Vagina (tissue), 2 donors: ENCODE measurements around the gene IFT122. TPM values are rescaled to one million over a fixed set of nuclear protein-coding genes. Genes with fewer than 3 reads are reported as not detected.
"Not testable (repeated sequence)": the region's sequence is repeated elsewhere in the genome, so short reads cannot be mapped to it uniquely, and the experiment has no call there.

Source experiments
- DNase-seq, 2 donors: peaks; one replicate each; pipeline ENCODE4 v3.0.0-alpha.2; 2017; ENCODE audit errors: extremely low spot score in 2 of 2
- H3K27ac ChIP-seq: fragments of 200-600 bp; sonication (generic); one replicate; pipeline ENCODE4 v1.5.1; 2019
- H3K27me3 ChIP-seq: fragments of 200-600 bp; sonication (generic); one replicate; pipeline ENCODE4 v1.5.1; 2019
- H3K36me3 ChIP-seq, 2 donors: fragments of 200-600 bp; sonication (generic); one replicate each; pipeline ENCODE4 v1.5.1; 2017 to 2019
- H3K4me1 ChIP-seq: fragments of 200-600 bp; sonication (generic); one replicate; pipeline ENCODE4 v1.5.1; 2019
- H3K4me3 ChIP-seq, 2 donors: fragments of 200-600 bp; sonication (generic); 1 replicate in 1 of 2; 2 replicates in 1 of 2; pipeline ENCODE4 v1.5.1; 2016 to 2019
- H3K9me3 ChIP-seq: fragments of 200-600 bp; sonication (generic); one replicate; pipeline ENCODE4 v1.5.1; 2019
- POLR2A ChIP-seq, 2 donors: fragments of 450-650 bp; IDR thresholded peaks; one replicate each; pipeline ENCODE4 v1.6.1; 2017; ENCODE audit warnings: antibody characterized with exemption in 2 of 2, mild to moderate bottlenecking in 2 of 2, moderate library complexity in 2 of 2
- POLR2AphosphoS5 ChIP-seq, 2 donors: sonication (generic); formaldehyde crosslinking; IDR thresholded peaks; one replicate each; pipeline ENCODE4 v1.9.0; 2017; ENCODE audit warnings: antibody characterized with exemption in 2 of 2, mild to moderate bottlenecking in 2 of 2, low read depth in 1 of 2; ENCODE audit not compliant: insufficient read depth in 1 of 2
- intact Hi-C: fragments of 100-400 bp; cut with DNase I; formaldehyde crosslinking; loops from one replicate; pipeline ENCODE4 v1.15.1; 2023
- total RNA-seq: library from RNA; depleted of rRNA; stranded (reverse); fragments of >200 nt; gene quantifications from one replicate; pipeline ENCODE4 v1.2.3, GENCODE V29; 2016
- TF ChIP-seq, protein P1 (sequence below), 3 experiments: fragments of 450-650 bp in 2 of 3; fragments of 200-600 bp in 1 of 3; sonication (generic) in 1 of 3; IDR thresholded peaks; one replicate each; pipeline ENCODE4 v1.5.1; 2017 to 2019; ENCODE audit warnings: antibody characterized with exemption in 3 of 3, mild to moderate bottlenecking in 2 of 3, moderate library complexity in 2 of 3

The IFT122 gene
- total RNA-seq: 33.4 TPM

GRCh38 chr3:129439817-129440617 is at the start of gene IFT122, which contains the start of gene MBD4:
IFT122 (plus strand) TSS chr3:129440224; CDS start chr3:129440331, 107 bp downstream.
MBD4 (minus strand) TSS chr3:129439948; CDS start chr3:129439833, 115 bp downstream.
- H3K27me3 ChIP-seq: no peaks in the 10 kb centered on the region
- intact Hi-C loops: loop anchor here (5.0 kb wide), 1 partner anchor 167 kb away; the partner anchor contains the start of gene PLXND1
- TF ChIP-seq POLR2A (IDR thresholded peaks at IDR 0.05) (peak in 1 of 2 donors; percentile 80), POLR2AphosphoS5 (IDR thresholded peaks at IDR 0.05; ENCODE audit: insufficient read depth in 1 of 2, low read depth in 1 of 2) (peak; percentile 95)
- TF ChIP-seq, protein P1, sequence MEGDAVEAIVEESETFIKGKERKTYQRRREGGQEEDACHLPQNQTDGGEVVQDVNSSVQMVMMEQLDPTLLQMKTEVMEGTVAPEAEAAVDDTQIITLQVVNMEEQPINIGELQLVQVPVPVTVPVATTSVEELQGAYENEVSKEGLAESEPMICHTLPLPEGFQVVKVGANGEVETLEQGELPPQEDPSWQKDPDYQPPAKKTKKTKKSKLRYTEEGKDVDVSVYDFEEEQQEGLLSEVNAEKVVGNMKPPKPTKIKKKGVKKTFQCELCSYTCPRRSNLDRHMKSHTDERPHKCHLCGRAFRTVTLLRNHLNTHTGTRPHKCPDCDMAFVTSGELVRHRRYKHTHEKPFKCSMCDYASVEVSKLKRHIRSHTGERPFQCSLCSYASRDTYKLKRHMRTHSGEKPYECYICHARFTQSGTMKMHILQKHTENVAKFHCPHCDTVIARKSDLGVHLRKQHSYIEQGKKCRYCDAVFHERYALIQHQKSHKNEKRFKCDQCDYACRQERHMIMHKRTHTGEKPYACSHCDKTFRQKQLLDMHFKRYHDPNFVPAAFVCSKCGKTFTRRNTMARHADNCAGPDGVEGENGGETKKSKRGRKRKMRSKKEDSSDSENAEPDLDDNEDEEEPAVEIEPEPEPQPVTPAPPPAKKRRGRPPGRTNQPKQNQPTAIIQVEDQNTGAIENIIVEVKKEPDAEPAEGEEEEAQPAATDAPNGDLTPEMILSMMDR (IDR thresholded peaks at IDR 0.05): peak in 1 of 3 experiments; percentile 24
- peak within 1 kb of the TSS; percentile 94 for H3K27ac ChIP-seq
- peak in 1 of 2 donors; percentile 99 for DNase-seq
- peak within 1 kb of the TSS; percentile 90 to 92 for H3K4me3 ChIP-seq
- H3K4me1 ChIP-seq: peaks cover 73% of the 10 kb centered on the region
- peaks cover 0 to 15% of the 10 kb centered on the region in 2 donors for H3K36me3 ChIP-seq
- no peaks in the 10 kb centered on the region for H3K9me3 ChIP-seq

GRCh38 chr3:129391583-129391982 is 48.4 kb upstream of the IFT122 start:
- Histone ChIP-seq H3K4me1 (peaks cover 20% of the 10 kb centered on the region), H3K36me3 (peaks cover 0 to 30% of the 10 kb centered on the region in 2 donors)
- intact Hi-C loops, H3K27me3 ChIP-seq, H3K9me3 ChIP-seq, DNase-seq, H3K4me3 ChIP-seq, H3K27ac ChIP-seq: not testable (repeated sequence)

GRCh38 chr3:129392106-129392887 is 47.7 kb upstream of the IFT122 start:
- H3K4me3 ChIP-seq, DNase-seq, H3K27ac ChIP-seq, H3K9me3 ChIP-seq, H3K27me3 ChIP-seq, intact Hi-C loops: not testable (repeated sequence)
- peaks cover 0 to 26% of the 10 kb centered on the region in 2 donors for H3K36me3 ChIP-seq
- H3K4me1 ChIP-seq: peaks cover 27% of the 10 kb centered on the region

- peaks cover 37% of the 10 kb centered on the region for H3K4me1 ChIP-seq
- no peaks in the 10 kb centered on the region for H3K9me3 ChIP-seq
- no peak overlapping the region for H3K27ac ChIP-seq
- H3K27me3 ChIP-seq: no peaks in the 10 kb centered on the region
- H3K36me3 ChIP-seq: peaks cover 0 to 23% of the 10 kb centered on the region in 2 donors
- intact Hi-C loops: no loop called here
- TF ChIP-seq, protein P1 (IDR thresholded peaks at IDR 0.05): no peak
- TF ChIP-seq POLR2AphosphoS5 (IDR thresholded peaks at IDR 0.05; ENCODE audit: insufficient read depth in 1 of 2, low read depth in 1 of 2) (no peak), POLR2A (IDR thresholded peaks at IDR 0.05) (no peak)
- DNase-seq: no peak
- no peak overlapping the region for H3K4me3 ChIP-seq
These were observed 46.8 kb upstream of the IFT122 start for GRCh38 chr3:129393271-129393670.

DNA sequence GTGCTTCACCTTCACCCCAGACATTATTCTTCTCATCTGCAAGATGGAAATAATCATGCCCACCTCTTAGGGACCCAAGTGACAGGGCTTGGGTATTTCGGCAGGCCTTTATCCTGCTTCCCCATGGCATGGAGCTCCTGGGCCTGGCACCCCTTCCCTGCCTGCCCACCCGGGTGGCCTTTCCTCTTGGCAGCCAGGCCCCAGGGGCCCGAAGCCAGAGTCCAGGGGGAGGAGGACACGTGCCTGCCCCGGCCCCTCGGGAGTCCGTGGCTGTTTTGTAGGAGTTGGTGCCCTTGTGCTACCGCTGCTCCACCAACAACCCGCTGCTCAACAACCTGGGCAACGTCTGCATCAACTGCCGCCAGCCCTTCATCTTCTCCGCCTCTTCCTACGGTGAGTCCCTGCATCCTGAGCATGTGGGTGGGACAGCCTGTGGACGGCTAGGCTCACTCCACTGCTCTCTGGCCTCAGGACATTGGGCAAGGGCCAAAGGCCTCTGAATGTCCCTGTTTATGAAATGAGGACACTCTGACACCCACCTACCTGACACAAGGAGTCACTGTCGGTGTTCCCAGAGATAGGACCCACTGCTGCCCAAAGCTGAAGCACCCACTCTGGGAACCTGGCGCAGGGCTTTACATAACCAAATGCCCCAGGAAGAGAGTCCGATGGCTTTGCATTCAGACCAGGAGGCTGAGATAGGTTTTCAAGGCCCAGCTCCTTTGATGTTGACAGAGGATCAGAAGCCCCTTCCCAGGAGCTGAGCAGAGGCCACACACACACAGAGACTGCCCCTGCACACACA is 46.1 kb upstream of the IFT122 start:
- H3K36me3 ChIP-seq: peaks cover 0 to 23% of the 10 kb centered on the region in 2 donors

DNA sequence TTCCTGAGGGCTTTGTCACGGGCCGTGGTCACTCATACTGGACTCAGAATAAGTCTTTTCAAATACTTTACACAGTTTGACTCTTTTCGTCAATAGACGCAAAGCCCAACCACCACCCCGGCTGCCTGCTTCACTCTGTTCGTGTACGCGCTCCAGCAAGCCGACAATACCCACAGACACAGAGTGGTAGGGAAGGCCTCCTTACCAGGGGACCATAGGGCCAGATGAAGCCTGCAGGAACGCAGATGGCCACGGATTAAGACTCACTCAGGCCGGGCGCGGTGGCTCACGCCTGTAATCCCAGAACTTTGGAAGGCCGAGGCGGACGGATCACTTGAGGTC is 41.2 kb upstream of the IFT122 start:
- no peaks in the 10 kb centered on the region for H3K36me3 ChIP-seq
- intact Hi-C loops: no loop called here
- peak overlapping the region; percentile 77 to 83 for H3K4me3 ChIP-seq
- TF ChIP-seq POLR2AphosphoS5 (IDR thresholded peaks at IDR 0.05; ENCODE audit: insufficient read depth in 1 of 2, low read depth in 1 of 2) (no peak), POLR2A (IDR thresholded peaks at IDR 0.05) (no peak)
- TF ChIP-seq, protein P1 (IDR thresholded peaks at IDR 0.05): no peak
- H3K4me1 ChIP-seq: peaks cover 30% of the 10 kb centered on the region
- no peak for DNase-seq
- H3K9me3 ChIP-seq: no peaks in the 10 kb centered on the region
- H3K27me3 ChIP-seq: no peaks in the 10 kb centered on the region
- H3K27ac ChIP-seq: peak overlapping the region; percentile 88

More for the DNA sequence above, 46.1 kb upstream of the IFT122 start:
- H3K27me3 ChIP-seq, H3K27ac ChIP-seq, H3K9me3 ChIP-seq, H3K4me3 ChIP-seq, intact Hi-C loops, DNase-seq: not testable (repeated sequence)
- H3K4me1 ChIP-seq: peaks cover 42% of the 10 kb centered on the region
